Measurements from ENCODE around the gene CAPZA1. TPM values are rescaled to one million over a fixed set of nuclear protein-coding genes. Genes with fewer than 3 reads are reported as not detected.

CAPZA1 gene
- total and polyA plus RNA-seq, 2 of the 8 experiments (the other 6 are each of a cell fraction or from before 2014, with no cell fraction given): 48.9 to 107 TPM

- H2BK15ac ChIP-seq (ENCODE audit: low read length): no peak overlapping the region
- no peak overlapping the region for H3K4ac ChIP-seq (replicated peaks; ENCODE audit: insufficient read length, low read depth, low read length)
- H3K9me3 ChIP-seq (ENCODE audit: insufficient read depth in 2 of 2, low read depth in 1 of 2, low read length in 1 of 2): no peaks in the 10 kb centered on the region
- H4K20me1 ChIP-seq (replicated peaks in 1 of 2; ENCODE audit: control insufficient read depth in 1 of 2, insufficient read depth in 2 of 2, low read length in 2 of 2): peaks cover 10 to 31% of the 10 kb centered on the region in 2 experiments
- H3K27me3 ChIP-seq (replicated peaks in 1 of 4; ENCODE audit: control insufficient read depth in 3 of 4, extremely low read depth in 1 of 4, insufficient read depth in 3 of 4, low read length in 3 of 4): peaks cover 0 to 9% (median 4%) of the 10 kb centered on the region in 4 experiments; a peak in 2 of 7 replicates
- DNase-seq (ENCODE audit: low read depth in 1 of 2, low spot score in 2 of 2) (no peak), FAIRE-seq (no peak)
- WGBS, 2 experiments (ENCODE audit: extremely low coverage in 1 of 2, insufficient coverage in 1 of 2, insufficient read length in 1 of 2, insufficient replicate concordance in 2 of 2, low coverage in 1 of 2, low lambda C conversion rate in 2 of 2, missing lambda C conversion rate in 1 of 2): 80% methylated on average over 3 of the region's 3 CpGs; no CpG with 5 or more reads in 1 of the 2 experiments
- ChIA-PET POLR2A (ENCODE audit: partially characterized antibody) (interaction anchor here (0.6 to 4.1 kb wide), 9 partner anchors 9 to 191 kb away, joined by 3 to 71 read pairs (median 4); partner anchors contain the start of genes MOV10 and PPM1J), CTCF (ENCODE audit: partially characterized antibody) (interaction anchor here (1.0 to 9.8 kb wide), 5 partner anchors 13 to 33 kb away, joined by 3 to 63 read pairs (median 4); partner anchors contain the start of genes MOV10 and PPM1J)
- H3K9ac ChIP-seq (replicated peaks in 1 of 4; ENCODE audit: extremely low read depth in 1 of 4, low read depth in 3 of 4, low read length in 3 of 4): no peak overlapping the region
- H2BK120ac ChIP-seq (replicated peaks; ENCODE audit: low read depth, low read length): no peak overlapping the region
- H3K4me2 ChIP-seq (ENCODE audit: insufficient read depth in 1 of 2, low read depth in 2 of 2, low read length in 2 of 2): no peak overlapping the region
- no peak overlapping the region for H2BK5ac ChIP-seq (ENCODE audit: low read depth, low read length)
- H3K4me1 ChIP-seq (replicated peaks in 1 of 4; ENCODE audit: control insufficient read depth in 3 of 4, insufficient read depth in 4 of 4, low read length in 3 of 4): peaks cover 14 to 59% (median 33%) of the 10 kb centered on the region in 4 experiments
- H3K79me1 ChIP-seq (ENCODE audit: low read depth, low read length): no peaks in the 10 kb centered on the region
- no peak overlapping the region for H2AK5ac ChIP-seq (ENCODE audit: low read depth, low read length)
- no peak overlapping the region for H4K5ac ChIP-seq (ENCODE audit: insufficient read length, low read depth, low read length)
- H3K36me3 ChIP-seq (ENCODE audit: control insufficient read depth in 2 of 4, insufficient read depth in 4 of 4, low read length in 3 of 4): peaks cover 6 to 22% (median 12%) of the 10 kb centered on the region in 4 experiments; a peak in 6 of 8 replicates
- H3K23ac ChIP-seq (ENCODE audit: insufficient read length): no peak overlapping the region
- H3K23me2 ChIP-seq (ENCODE audit: low read depth, low read length): peaks cover 9% of the 10 kb centered on the region; the same call in 1 of the 2 replicates
- no peak overlapping the region for H4K8ac ChIP-seq (ENCODE audit: extremely low read depth, insufficient read depth, low read length)
- no peak overlapping the region for H3K14ac ChIP-seq (ENCODE audit: insufficient read length)
- no peaks in the 10 kb centered on the region for H3K79me2 ChIP-seq (ENCODE audit: control insufficient read depth in 1 of 2, insufficient read depth in 2 of 2, low read length in 2 of 2)
- H3K27ac ChIP-seq (ENCODE audit: low read depth, low read length): no peak overlapping the region
- H2BK12ac ChIP-seq (ENCODE audit: low read depth, low read length): no peak overlapping the region
- no peak overlapping the region for H4K91ac ChIP-seq (replicated peaks; ENCODE audit: insufficient read length, low read length)
- no peak overlapping the region for H3K4me3 ChIP-seq (ENCODE audit: extremely low read depth in 1 of 4, insufficient read depth in 2 of 4, low read depth in 3 of 4, low read length in 4 of 4)
- H3K18ac ChIP-seq (ENCODE audit: extremely low read depth, low read length): no peak overlapping the region
- H2AFZ ChIP-seq (ENCODE audit: low read length): no peak overlapping the region
- no peak overlapping the region for H2BK20ac ChIP-seq (ENCODE audit: low read length)
- no peak overlapping the region for H3K56ac ChIP-seq (replicated peaks; ENCODE audit: insufficient read length, low read depth, low read length)
- TF ChIP-seq PHF8 (conservative IDR thresholded peaks at IDR 0.05; ENCODE audit: low read depth, low read length): no peak
- no peak for TF ChIP-seq ATF3 (IDR thresholded peaks at IDR 0.05; ENCODE audit: insufficient read depth, low read depth, low read length)
- no peak for TF ChIP-seq KDM1A (IDR thresholded peaks at IDR 0.05; ENCODE audit: borderline replicate concordance, low read length)
- TF ChIP-seq RAD21 (IDR thresholded peaks at IDR 0.05 in 1 of 2, conservative IDR thresholded peaks at IDR 0.05 in 1 of 2; ENCODE audit: low read depth in 2 of 2, low read length in 2 of 2): no peak
- TF ChIP-seq, protein P1, sequence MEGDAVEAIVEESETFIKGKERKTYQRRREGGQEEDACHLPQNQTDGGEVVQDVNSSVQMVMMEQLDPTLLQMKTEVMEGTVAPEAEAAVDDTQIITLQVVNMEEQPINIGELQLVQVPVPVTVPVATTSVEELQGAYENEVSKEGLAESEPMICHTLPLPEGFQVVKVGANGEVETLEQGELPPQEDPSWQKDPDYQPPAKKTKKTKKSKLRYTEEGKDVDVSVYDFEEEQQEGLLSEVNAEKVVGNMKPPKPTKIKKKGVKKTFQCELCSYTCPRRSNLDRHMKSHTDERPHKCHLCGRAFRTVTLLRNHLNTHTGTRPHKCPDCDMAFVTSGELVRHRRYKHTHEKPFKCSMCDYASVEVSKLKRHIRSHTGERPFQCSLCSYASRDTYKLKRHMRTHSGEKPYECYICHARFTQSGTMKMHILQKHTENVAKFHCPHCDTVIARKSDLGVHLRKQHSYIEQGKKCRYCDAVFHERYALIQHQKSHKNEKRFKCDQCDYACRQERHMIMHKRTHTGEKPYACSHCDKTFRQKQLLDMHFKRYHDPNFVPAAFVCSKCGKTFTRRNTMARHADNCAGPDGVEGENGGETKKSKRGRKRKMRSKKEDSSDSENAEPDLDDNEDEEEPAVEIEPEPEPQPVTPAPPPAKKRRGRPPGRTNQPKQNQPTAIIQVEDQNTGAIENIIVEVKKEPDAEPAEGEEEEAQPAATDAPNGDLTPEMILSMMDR (IDR thresholded peaks at IDR 0.05; ENCODE audit: control extremely low read depth in 1 of 3, insufficient read depth in 1 of 3, low read depth in 1 of 3, low read length in 3 of 3): no peak
- no peak for TF ChIP-seq RXRA (IDR thresholded peaks at IDR 0.05; ENCODE audit: insufficient read depth, low read depth, low read length)
- TF ChIP-seq TCF12 (IDR thresholded peaks at IDR 0.05; ENCODE audit: low read depth, low read length): no peak
- no peak for TF ChIP-seq HDAC6 (IDR thresholded peaks at IDR 0.05; ENCODE audit: low read depth, low read length)
- no peak for TF ChIP-seq BCL11A (IDR thresholded peaks at IDR 0.05; ENCODE audit: low read depth in 2 of 2, low read length in 2 of 2)
- TF ChIP-seq EZH2 (IDR thresholded peaks at IDR 0.05; ENCODE audit: low read depth, low read length, severe bottlenecking): no peak
Observed at GRCh38 chr1:112702067-112702395, 82.4 kb downstream of the CAPZA1 start.
